WTC11 (cell line): Measurements from ENCODE around the gene TEX9.

Source experiments
- CTCF ChIP-seq: fragments of 200-600 bp; IDR thresholded peaks from 2 replicates; pipeline ENCODE4 v1.8.0; 2022; ENCODE audit warnings: antibody characterized with exemption
- NR2C2 ChIP-seq: sonication (generic); formaldehyde crosslinking; IDR thresholded peaks from 2 replicates; pipeline ENCODE4 v1.8.0; 2022; ENCODE audit warnings: mild to moderate bottlenecking, missing genetic modification reagents

- TF ChIP-seq CTCF: no peak
- no peak for TF ChIP-seq NR2C2 (CRISPR knock-in tag)
Observed at GRCh38 chr15:56385908-56386307, 20.7 kb downstream of the TEX9 start.
